ENCODE measurements around the gene TAF1C.

The TAF1C gene

GRCh38 chr16:84196727-84197394 lies 10.0 kb upstream of the TAF1C start (continued):
- TF ChIP-seq ZNF394 (tag by site-specific recombination; IDR thresholded peaks at IDR 0.05; ENCODE audit: borderline replicate concordance), result no peak
- no peak for TF ChIP-seq ZNF549 (tag by site-specific recombination; IDR thresholded peaks at IDR 0.05)
- no peak for TF ChIP-seq ZBTB10 (tag by site-specific recombination; IDR thresholded peaks at IDR 0.05)

GRCh38 chr16:84196101-84196500 lies 9.2 kb upstream of the TAF1C start:
- Histone ChIP-seq H3K4me1 (ENCODE audit: control insufficient read depth, insufficient read depth, low read length) (no peaks in the 10 kb centered on the region), H3K9me3 (ENCODE audit: control insufficient read depth, insufficient read depth, low read depth, low read length) (no peaks in the 10 kb centered on the region), H3K36me3 (ENCODE audit: control insufficient read depth in 2 of 2, insufficient read depth in 1 of 2, low read length in 2 of 2) (no peaks in the 10 kb centered on the region), H3K27ac (ENCODE audit: extremely low read depth, low read depth, low read length) (no peak overlapping the region), H3K4me3 (ENCODE audit: low read depth, low read length) (no peak overlapping the region)
- ChIA-PET CTCF (interaction anchor here (0.9 to 1.5 kb wide), 2 partner anchors 9 to 287 kb away, joined by 4 read pairs; partner anchors contain the start of gene TAF1C), POLR2A (no interaction called here)
- TF ChIP-seq ZNF600 (tag by site-specific recombination; IDR thresholded peaks at IDR 0.05) (no peak), ZNF214 (tag by site-specific recombination; IDR thresholded peaks at IDR 0.05; ENCODE audit: borderline replicate concordance) (no peak)

- POLR2A ChIA-PET, result no interaction called here
- no peak overlapping the region for H3K4me3 ChIP-seq (ENCODE audit: low read depth, low read length)
- no peaks in the 10 kb centered on the region for H3K4me1 ChIP-seq (ENCODE audit: control insufficient read depth, insufficient read depth, low read length)
- TF ChIP-seq ZBTB26 (tag by site-specific recombination; optimal IDR thresholded peaks at IDR 0.05) (no peak), ZNF155 (tag by site-specific recombination; IDR thresholded peaks at IDR 0.05) (no peak), ZNF211 (tag by site-specific recombination; IDR thresholded peaks at IDR 0.05; ENCODE audit: low read depth) (no peak), ZNF658 (tag by site-specific recombination; IDR thresholded peaks at IDR 0.05) (no peak), ZBTB17 (tag by site-specific recombination; IDR thresholded peaks at IDR 0.05) (no peak)
- no peaks in the 10 kb centered on the region for H3K9me3 ChIP-seq (ENCODE audit: control insufficient read depth, insufficient read depth, low read depth, low read length)
- CTCF ChIA-PET, result interaction anchor here (0.9 to 1.5 kb wide), 2 partner anchors 9 to 288 kb away, joined by 4 read pairs; partner anchors contain the start of gene TAF1C
- no peak overlapping the region for H3K27ac ChIP-seq (ENCODE audit: extremely low read depth, low read depth, low read length)
- no peaks in the 10 kb centered on the region for H3K36me3 ChIP-seq (ENCODE audit: control insufficient read depth in 2 of 2, insufficient read depth in 1 of 2, low read length in 2 of 2)
Measured at GRCh38 chr16:84195201-84196093, 8.6 kb upstream of the TAF1C start.

- Histone ChIP-seq H3K4me1 (ENCODE audit: control insufficient read depth, insufficient read depth, low read length) (no peaks in the 10 kb centered on the region), H3K27ac (ENCODE audit: extremely low read depth, low read depth, low read length) (no peak overlapping the region), H3K9me3 (ENCODE audit: control insufficient read depth, insufficient read depth, low read depth, low read length) (no peaks in the 10 kb centered on the region), H3K36me3 (ENCODE audit: control insufficient read depth in 2 of 2, insufficient read depth in 1 of 2, low read length in 2 of 2) (no peaks in the 10 kb centered on the region), H3K4me3 (ENCODE audit: low read depth, low read length) (no peak overlapping the region)
- ChIA-PET CTCF (interaction anchor here (1.5 kb wide), 1 partner anchor 8 kb away, joined by 4 read pairs; the partner anchor contains the start of gene TAF1C), POLR2A (no interaction called here)
- no peak for TF ChIP-seq ZNF138 (tag by site-specific recombination; IDR thresholded peaks at IDR 0.05; ENCODE audit: borderline replicate concordance)
- TF ChIP-seq TSHZ1 (tag by site-specific recombination; IDR thresholded peaks at IDR 0.05; ENCODE audit: borderline replicate concordance), result no peak
- no peak for TF ChIP-seq ZSCAN5A (tag by site-specific recombination; IDR thresholded peaks at IDR 0.05)
Measured at GRCh38 chr16:84194470-84195200, 7.8 kb upstream of the TAF1C start.
